Spleen (tissue), 11 donors: Measurements from ENCODE around the gene RRAGD. TPM values are rescaled to one million over a fixed set of nuclear protein-coding genes. Genes with fewer than 3 reads are reported as not detected.

Source experiments
- DNase-seq: peaks from one replicate; pipeline ENCODE4 v3.0.0-alpha.2; 2020
- H3K27ac ChIP-seq, 8 donors: fragments of 200-600 bp; sonication (generic) in 7 of 8; 1 replicate in 4 of 8; 2 replicates in 4 of 8; pipeline versions ENCODE4 v1.5.0 to v1.8.0; 2016 to 2021; ENCODE audit warnings: inconsistent platforms in 4 of 8, mild to moderate bottlenecking in 4 of 8, moderate library complexity in 1 of 8
- H3K27me3 ChIP-seq, 7 donors: fragments of 200-600 bp; sonication (generic) in 6 of 7; replicated peaks in 1 of 7; 1 replicate in 4 of 7; 2 replicates in 3 of 7; pipeline versions ENCODE4 v1.5.0 to v1.8.0; 2016 to 2021; ENCODE audit warnings: inconsistent platforms in 3 of 7, mild to moderate bottlenecking in 1 of 7
- H3K36me3 ChIP-seq, 6 donors: fragments of 200-600 bp; sonication (generic) in 5 of 6; 1 replicate in 4 of 6; 2 replicates in 2 of 6; pipeline versions ENCODE4 v1.5.0 to v1.8.0; 2016 to 2021; ENCODE audit warnings: inconsistent platforms in 2 of 6
- H3K4me1 ChIP-seq, 6 donors: fragments of 200-600 bp; sonication (generic) in 5 of 6; 1 replicate in 3 of 6; 2 replicates in 3 of 6; pipeline versions ENCODE4 v1.5.0 to v1.8.0; 2016 to 2021; ENCODE audit warnings: inconsistent platforms in 3 of 6
- H3K4me3 ChIP-seq, 8 donors: fragments of 200-600 bp; sonication (generic) in 7 of 8; 1 replicate in 4 of 8; 2 replicates in 4 of 8; pipeline versions ENCODE4 v1.5.0 to v1.8.0; 2016 to 2021; ENCODE audit warnings: inconsistent platforms in 4 of 8, mild to moderate bottlenecking in 4 of 8, moderate library complexity in 2 of 8
- H3K9me3 ChIP-seq, 8 donors: fragments of 200-600 bp; sonication (generic) in 7 of 8; 1 replicate in 4 of 8; 2 replicates in 4 of 8; pipeline versions ENCODE4 v1.5.0 to v1.8.0; 2016 to 2021; ENCODE audit warnings: inconsistent platforms in 4 of 8
- POLR2A ChIP-seq, 3 donors: fragments of 450-650 bp; IDR thresholded peaks; one replicate each; pipeline ENCODE4 v1.5.1; 2017; ENCODE audit warnings: antibody characterized with exemption in 3 of 3, mild to moderate bottlenecking in 1 of 3
- POLR2AphosphoS5 ChIP-seq, 3 donors: sonication (generic); formaldehyde crosslinking; IDR thresholded peaks; one replicate each; pipeline ENCODE4 v1.5.1; 2017; ENCODE audit warnings: antibody characterized with exemption in 3 of 3
- WGBS, 5 donors: extraction: QIAGEN DNeasy Blood & Tissue Kit in 3 of 5; methylation state at CpG; one replicate each; pipeline versions ENCODE4 v1.1.5 to v1.1.7; 2013 to 2018; 5-methylcytosine and 5-hydroxymethylcytosine counted together
- intact Hi-C: fragments of 100-400 bp; cut with DNase I; formaldehyde crosslinking; loops from one replicate; pipeline ENCODE4 v1.15.0; 2023; ENCODE audit warnings: low total_unique reads
- polyA plus RNA-seq, 3 donors: library from polyadenylated mRNA; stranded (reverse); fragments of 200-250 nt; gene quantifications; one replicate each; pipeline ENCODE4 v1.2.1, GENCODE V29; 2013
- total RNA-seq, 7 donors: library from RNA; depleted of rRNA in 3 of 7; stranded (reverse); fragments of >200 nt in 3 of 7; fragmentation: NEBNext Ultra II Directional in 4 of 7; extraction: Animal tissue kit (Norgen Biotek cat#: 25700) in 4 of 7; gene quantifications; one replicate each; pipeline versions ENCODE4 v1.1.0 to v1.2.1, GENCODE V29; 2016 to 2021
- TF ChIP-seq, protein P1 (sequence below), 11 experiments: fragments of 200-600 bp in 7 of 11; fragments of 450-650 bp in 4 of 11; sonication (generic) in 4 of 11; IDR thresholded peaks in 8 of 11; conservative IDR thresholded peaks in 3 of 11; 1 replicate in 7 of 11; 2 replicates in 4 of 11; pipeline versions ENCODE4 v1.4.0 to v1.8.0; 2016 to 2021; ENCODE audit warnings: antibody characterized with exemption in 11 of 11, inconsistent platforms in 4 of 11, mild to moderate bottlenecking in 1 of 11
- donor health status: healthy with polysubstance abuse.
- donor health status: DM: no; HTN: no; CAD: no; lungs with moderate emphysema.
- donor health status: DM: no; HTN: no; CAD: no.
- donor health status: Bipolar disorder and iron deficiency.
- donor health status: healthy.
- donor health status: DM: no; HTN: no; CAD: no.
- donor health status: DM: yes; HTN: yes; CAD: no.

Gene RRAGD
- total and polyA plus RNA-seq, 10 donors, result 3.1 to 26.5 (median 15.4) TPM

DNA sequence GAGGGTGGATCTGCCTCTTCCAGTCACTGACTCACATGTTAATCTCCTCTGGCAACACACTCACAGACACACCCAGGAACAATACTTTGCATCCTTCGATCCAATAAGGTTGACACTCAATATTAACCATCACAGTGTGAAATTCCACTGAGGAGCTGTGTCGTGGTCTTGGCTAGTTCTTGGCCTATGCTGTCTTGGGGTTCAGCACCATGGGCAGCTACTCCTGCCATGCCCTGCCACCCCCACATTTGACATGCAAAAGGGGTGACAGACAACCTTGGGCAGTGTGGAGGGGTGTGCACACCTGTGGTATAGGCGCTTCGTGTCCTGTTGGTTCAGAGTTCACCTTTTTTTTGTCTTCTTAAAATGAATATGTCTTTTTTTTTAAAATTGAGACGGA, 46.6 kb upstream of the RRAGD start:
- H3K27ac ChIP-seq, result no peak overlapping the region
- H3K9me3 ChIP-seq, result peaks cover 0 to 7% (median 0%) of the 10 kb centered on the region in 8 donors
- H3K4me1 ChIP-seq, result no peaks in the 10 kb centered on the region
- intact Hi-C loops, result no loop called here
- H3K27me3 ChIP-seq, result no peaks in the 10 kb centered on the region
- 80 to 92% (median 90%) methylated on average over 5 of the region's 5 CpGs for WGBS, 5 donors
- no peak for DNase-seq
- no peaks in the 10 kb centered on the region for H3K36me3 ChIP-seq
- H3K4me3 ChIP-seq, result no peak overlapping the region
- TF ChIP-seq, protein P1, sequence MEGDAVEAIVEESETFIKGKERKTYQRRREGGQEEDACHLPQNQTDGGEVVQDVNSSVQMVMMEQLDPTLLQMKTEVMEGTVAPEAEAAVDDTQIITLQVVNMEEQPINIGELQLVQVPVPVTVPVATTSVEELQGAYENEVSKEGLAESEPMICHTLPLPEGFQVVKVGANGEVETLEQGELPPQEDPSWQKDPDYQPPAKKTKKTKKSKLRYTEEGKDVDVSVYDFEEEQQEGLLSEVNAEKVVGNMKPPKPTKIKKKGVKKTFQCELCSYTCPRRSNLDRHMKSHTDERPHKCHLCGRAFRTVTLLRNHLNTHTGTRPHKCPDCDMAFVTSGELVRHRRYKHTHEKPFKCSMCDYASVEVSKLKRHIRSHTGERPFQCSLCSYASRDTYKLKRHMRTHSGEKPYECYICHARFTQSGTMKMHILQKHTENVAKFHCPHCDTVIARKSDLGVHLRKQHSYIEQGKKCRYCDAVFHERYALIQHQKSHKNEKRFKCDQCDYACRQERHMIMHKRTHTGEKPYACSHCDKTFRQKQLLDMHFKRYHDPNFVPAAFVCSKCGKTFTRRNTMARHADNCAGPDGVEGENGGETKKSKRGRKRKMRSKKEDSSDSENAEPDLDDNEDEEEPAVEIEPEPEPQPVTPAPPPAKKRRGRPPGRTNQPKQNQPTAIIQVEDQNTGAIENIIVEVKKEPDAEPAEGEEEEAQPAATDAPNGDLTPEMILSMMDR (IDR thresholded peaks at IDR 0.05 in 8 of 11, conservative IDR thresholded peaks at IDR 0.05 in 3 of 11), result no peak

DNA sequence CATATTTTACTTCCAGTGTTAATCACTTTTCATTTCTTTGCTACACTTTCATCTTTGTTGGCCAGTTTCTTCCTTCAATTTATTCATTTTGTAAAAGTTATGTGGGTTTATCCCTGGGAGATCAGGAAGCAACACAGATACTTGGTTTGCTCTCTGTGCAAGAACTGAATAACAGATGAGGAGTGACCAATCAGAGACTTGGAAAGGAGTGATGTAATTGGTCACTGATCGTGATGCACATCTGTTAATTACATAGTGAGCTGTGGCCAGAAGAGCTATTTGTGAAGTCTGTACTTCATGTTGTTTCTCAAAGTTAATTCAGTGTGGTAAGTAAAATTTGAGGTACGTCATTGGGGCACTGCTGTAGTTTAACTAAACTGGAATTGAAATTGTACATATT, 42.2 kb upstream of the RRAGD start:
- Histone ChIP-seq H3K9me3 (peaks cover 0 to 7% (median 0%) of the 10 kb centered on the region in 8 donors), H3K4me3 (no peak overlapping the region), H3K36me3 (no peaks in the 10 kb centered on the region), H3K4me1 (no peaks in the 10 kb centered on the region), H3K27ac (no peak overlapping the region), H3K27me3 (no peaks in the 10 kb centered on the region)
- DNase-seq, result no peak
- 76 to 85% (median 82%) methylated on average over 2 of the region's 2 CpGs for WGBS, 5 donors
- TF ChIP-seq POLR2AphosphoS5 (IDR thresholded peaks at IDR 0.05) (no peak), POLR2A (IDR thresholded peaks at IDR 0.05) (no peak)
- TF ChIP-seq, protein P1 (IDR thresholded peaks at IDR 0.05 in 8 of 11, conservative IDR thresholded peaks at IDR 0.05 in 3 of 11), result no peak
- intact Hi-C loops, result no loop called here

DNA sequence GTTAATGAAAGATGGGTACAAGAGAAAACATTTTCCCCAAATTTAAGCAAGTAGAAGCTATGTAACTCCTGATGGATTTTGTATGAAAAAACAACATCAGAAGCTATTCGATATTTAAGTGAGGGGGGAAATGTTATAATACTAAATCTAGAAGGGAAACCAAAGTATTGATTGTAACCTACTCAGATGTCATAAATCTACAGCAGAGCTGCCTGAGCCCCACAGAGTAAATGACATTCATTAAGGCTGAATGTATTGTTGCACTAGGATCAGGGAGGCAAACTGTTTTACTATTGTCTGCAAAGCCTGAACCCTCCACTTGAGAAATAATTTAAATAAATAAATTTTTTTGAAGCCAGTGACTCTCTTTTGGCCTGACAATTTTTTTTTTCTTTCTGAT, 40.2 kb upstream of the RRAGD start:
- intact Hi-C loops, result no loop called here
- Histone ChIP-seq H3K36me3 (no peaks in the 10 kb centered on the region), H3K4me1 (no peaks in the 10 kb centered on the region), H3K27me3 (no peaks in the 10 kb centered on the region), H3K9me3 (peaks cover 0 to 7% (median 0%) of the 10 kb centered on the region in 8 donors), H3K27ac (no peak overlapping the region), H3K4me3 (no peak overlapping the region)
- TF ChIP-seq POLR2A (IDR thresholded peaks at IDR 0.05), result no peak
- TF ChIP-seq POLR2AphosphoS5 (IDR thresholded peaks at IDR 0.05), result no peak
- TF ChIP-seq, protein P1 (IDR thresholded peaks at IDR 0.05 in 8 of 11, conservative IDR thresholded peaks at IDR 0.05 in 3 of 11), result no peak
- DNase-seq, result no peak
- 85 to 98% (median 95%) methylated on average over 1 of the region's 1 CpG for WGBS, 5 donors

DNA sequence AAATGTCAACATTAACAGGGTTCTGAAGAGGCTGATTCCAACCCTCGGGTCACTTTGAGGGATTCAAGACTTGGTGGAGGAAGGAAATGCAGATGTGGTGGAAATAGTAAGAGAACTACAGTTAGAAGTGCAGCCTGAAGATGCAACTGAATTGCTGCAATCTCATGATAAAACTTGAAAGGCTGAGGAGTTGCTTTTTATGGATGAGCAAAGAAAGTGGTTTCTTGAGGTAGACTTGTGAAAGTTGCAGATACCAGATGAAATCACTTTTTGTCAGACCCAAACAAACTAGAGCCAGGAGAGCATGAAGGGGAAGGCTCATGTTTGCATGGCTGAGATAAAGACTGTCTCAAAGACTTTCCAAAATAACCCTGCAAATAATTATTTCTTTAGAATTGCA, 37.1 kb upstream of the RRAGD start:
- no peaks in the 10 kb centered on the region for H3K4me1 ChIP-seq
- no peak for DNase-seq
- intact Hi-C loops, result no loop called here
- 4 to 12% (median 8%) methylated on average over 1 of the region's 1 CpG for WGBS, 5 donors
- H3K4me3 ChIP-seq, result no peak overlapping the region
- H3K9me3 ChIP-seq, result no peaks in the 10 kb centered on the region
- H3K27ac ChIP-seq, result no peak overlapping the region
- H3K27me3 ChIP-seq, result no peaks in the 10 kb centered on the region
- no peaks in the 10 kb centered on the region for H3K36me3 ChIP-seq
- TF ChIP-seq, protein P1 (IDR thresholded peaks at IDR 0.05 in 8 of 11, conservative IDR thresholded peaks at IDR 0.05 in 3 of 11), result no peak
- TF ChIP-seq POLR2AphosphoS5 (IDR thresholded peaks at IDR 0.05) (no peak), POLR2A (IDR thresholded peaks at IDR 0.05) (no peak)
